GM18909 (cell line): Measurements from ENCODE around the gene SREBF2.

ENCODE experiments used
- ATAC-seq: cut with Tn5 transposase; IDR thresholded peaks from one replicate; pipeline ENCODE4 v1.9.1; 2021; ENCODE audit warnings: mild to moderate bottlenecking; ENCODE audit not compliant: unreplicated experiment, poor library complexity

SREBF2 gene

GRCh38 chr22:41832553-41833368 lies at the start of gene SREBF2:
Gene SREBF2, plus strand, starts transcription at chr22:41833105. Its CDS starts 166 bp downstream, at chr22:41833271.
- ATAC-seq = peak; percentile 85

DNA sequence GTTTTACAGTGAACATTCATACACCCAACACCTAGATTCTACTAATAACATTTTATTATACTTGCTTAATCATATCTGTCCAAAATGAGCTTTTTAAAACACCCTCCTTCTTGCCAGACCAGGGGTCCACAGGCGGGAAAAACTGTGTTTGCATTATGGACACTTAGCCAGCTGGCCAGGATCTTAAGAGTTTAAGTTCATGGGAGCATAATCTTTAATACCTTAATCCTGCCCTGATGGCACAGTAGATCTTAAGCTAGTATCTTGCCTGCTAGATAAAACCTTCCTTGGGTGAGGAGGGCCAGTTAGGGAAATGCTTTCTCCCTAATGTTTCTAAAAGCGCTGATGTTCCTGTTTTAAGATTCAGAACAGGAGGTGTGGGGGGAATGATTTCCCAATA lies 45.6 kb upstream of the SREBF2 start:
- ATAC-seq = no peak

DNA sequence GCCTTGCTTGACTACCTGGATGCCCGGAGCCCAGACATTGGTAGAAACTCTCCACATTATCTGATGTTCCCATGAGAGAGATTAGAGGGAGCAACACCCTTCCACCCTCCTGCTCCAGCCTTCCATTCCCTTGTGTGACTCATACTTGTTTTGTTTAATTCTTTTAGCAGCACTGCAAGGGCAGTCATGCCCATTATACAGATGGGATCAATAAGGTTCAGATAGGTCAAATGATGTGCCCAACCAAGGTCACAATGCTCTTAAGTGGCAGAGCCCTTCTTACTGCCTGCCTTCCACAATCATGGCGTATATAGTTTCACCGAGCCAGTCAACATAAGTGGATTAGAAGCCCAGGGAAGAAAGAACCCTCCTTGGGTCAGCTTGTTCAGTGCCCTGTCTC lies 39.0 kb upstream of the SREBF2 start:
- no peak for ATAC-seq

DNA sequence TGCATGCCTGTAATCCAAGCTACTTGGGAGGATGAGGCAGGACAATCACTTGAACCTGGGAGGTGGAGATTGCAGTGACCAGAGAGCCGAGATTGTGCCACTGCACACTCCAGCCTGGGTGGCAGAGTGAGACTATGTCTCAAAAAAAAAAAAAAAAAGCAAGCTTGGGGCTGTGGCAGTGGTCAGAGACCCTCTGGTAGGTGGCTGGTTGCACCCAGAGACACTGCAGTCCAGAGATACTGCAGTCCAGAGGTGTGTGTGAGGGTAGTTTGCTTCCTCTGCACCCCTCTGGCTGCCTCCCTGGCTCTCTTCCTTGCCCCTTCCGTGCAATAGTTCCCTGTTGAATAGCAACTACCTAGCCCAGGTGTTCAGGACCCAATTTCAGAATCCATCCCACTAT lies 34.2 kb upstream of the SREBF2 start:
- no peak for ATAC-seq

- ATAC-seq = peak; percentile 14
Observed at GRCh38 chr22:41799486-41800347, 33.2 kb upstream of the SREBF2 start.

GRCh38 chr22:41800348-41801146 lies 32.4 kb upstream of the SREBF2 start, which contains the start of gene CCDC134:
Gene CCDC134, plus strand, starts transcription at chr22:41800679. Its CDS starts 8,212 bp downstream, at chr22:41808891.
- ATAC-seq = peak; percentile 89

GRCh38 chr22:41801147-41801819 lies 31.6 kb upstream of the SREBF2 start:
- no peak for ATAC-seq

- no peak for ATAC-seq
Observed at GRCh38 chr22:41801886-41802285, 31.0 kb upstream of the SREBF2 start.

- no peak for ATAC-seq
Observed at GRCh38 chr22:41805639-41806038, 27.3 kb upstream of the SREBF2 start.

GRCh38 chr22:41808400-41808799 lies 24.5 kb upstream of the SREBF2 start:
- no peak for ATAC-seq

GRCh38 chr22:41810022-41810421 lies 22.9 kb upstream of the SREBF2 start:
- ATAC-seq = no peak

GRCh38 chr22:41812805-41813545 lies 19.9 kb upstream of the SREBF2 start:
- no peak for ATAC-seq

DNA sequence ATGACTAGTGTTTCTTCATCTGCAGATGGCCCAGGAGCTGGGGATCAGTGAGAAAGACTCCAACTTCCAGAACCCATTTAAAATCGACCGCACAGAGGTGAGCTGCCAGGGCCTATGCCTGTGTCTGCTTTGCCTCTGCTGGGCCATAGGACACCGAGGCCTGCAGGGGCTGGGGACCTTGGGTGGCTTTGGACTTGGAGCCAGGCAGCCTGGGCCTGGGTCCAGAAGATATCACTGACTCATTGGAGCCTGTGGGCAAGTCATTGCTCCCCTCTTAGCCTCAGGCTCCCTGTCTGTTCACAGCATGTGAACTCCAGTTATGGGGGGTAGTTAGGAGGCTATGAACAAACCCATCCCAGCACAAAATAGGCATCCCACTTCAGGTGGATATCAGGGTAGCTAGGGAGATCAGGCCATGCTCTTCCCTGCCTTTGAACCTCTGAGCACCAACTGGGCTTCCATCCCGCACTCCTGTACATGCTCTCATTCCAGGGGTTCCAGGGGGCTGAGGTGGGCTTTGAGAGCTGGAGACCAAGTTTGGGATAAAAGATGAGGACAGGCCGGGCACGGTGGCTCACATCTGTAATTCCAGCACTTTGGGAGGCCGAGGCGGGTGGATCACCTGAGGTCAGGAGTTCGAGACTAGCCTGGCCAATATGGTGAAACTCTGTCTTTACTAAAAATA lies 19.0 kb upstream of the SREBF2 start:
- ATAC-seq = no peak

GRCh38 chr22:41815716-41816115 lies 17.2 kb upstream of the SREBF2 start:
- no peak for ATAC-seq

- ATAC-seq = no peak
Observed at GRCh38 chr22:41816241-41816640, 16.7 kb upstream of the SREBF2 start.

DNA sequence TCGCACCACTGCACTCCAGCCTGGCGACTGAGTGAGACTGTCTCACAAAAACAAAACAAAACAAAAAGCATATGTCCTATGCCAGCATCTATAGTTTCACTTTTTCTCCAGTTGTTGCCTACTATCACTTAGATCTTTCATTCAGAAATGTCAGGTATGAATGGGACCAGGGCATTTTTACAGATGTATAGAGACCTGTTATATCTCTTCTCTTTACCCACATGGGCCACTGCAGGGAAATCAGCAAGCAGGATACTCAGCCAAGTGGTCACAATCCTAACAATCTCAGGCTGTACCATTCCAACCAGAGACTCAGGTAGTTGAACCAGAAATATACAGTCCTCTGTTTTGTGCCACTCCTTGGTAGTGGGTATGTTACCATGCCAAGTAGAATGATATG lies 16.0 kb upstream of the SREBF2 start:
- no peak for ATAC-seq

DNA sequence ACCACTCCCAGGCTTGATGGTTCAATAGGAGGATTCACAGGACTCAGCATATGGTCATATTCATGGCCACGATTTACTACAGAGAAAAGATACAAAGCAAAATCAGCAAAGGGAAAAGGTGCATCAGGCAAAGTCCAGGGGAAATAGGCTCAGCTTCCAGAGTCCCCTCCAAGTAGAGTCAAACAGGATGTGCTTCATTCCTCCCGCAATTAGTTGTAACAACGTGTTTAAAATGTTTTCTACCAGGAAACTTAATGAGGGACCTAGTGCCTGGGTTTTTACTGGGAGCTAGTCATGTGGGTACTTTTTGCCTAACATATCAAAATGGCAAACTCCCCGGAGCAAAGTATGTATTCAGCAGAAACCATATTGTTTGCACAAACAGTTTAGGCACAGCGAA lies 14.9 kb upstream of the SREBF2 start:
- no peak for ATAC-seq

GRCh38 chr22:41818596-41818995 lies 14.3 kb upstream of the SREBF2 start:
- ATAC-seq = no peak

DNA sequence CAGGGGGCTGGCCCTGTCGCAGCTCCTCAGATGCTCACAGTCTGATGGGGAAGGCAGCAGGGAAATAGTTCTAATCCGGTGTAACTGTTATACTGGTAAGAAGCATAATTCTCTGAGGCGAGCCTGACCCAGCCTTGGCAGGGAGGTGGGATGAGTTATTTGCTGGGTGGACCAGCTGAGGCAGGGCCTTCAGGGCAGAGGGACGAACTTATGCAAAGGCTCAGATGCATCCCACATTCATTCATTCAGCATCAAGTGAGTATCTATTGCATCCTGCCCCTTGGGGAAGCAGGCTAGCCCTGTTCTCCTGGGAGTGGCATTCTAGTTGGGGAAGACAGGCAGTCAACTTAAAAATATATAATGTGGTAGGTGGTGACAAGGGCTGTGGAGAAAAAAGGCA lies 13.6 kb upstream of the SREBF2 start:
- ATAC-seq = no peak
